Measurements from ENCODE around the gene BUD23. TPM values are rescaled to one million over a fixed set of nuclear protein-coding genes. Genes with fewer than 3 reads are reported as not detected.

Gene BUD23
- total and polyA plus RNA-seq, 8 donors = 17.4 to 71.9 (median 44.2) TPM

DNA sequence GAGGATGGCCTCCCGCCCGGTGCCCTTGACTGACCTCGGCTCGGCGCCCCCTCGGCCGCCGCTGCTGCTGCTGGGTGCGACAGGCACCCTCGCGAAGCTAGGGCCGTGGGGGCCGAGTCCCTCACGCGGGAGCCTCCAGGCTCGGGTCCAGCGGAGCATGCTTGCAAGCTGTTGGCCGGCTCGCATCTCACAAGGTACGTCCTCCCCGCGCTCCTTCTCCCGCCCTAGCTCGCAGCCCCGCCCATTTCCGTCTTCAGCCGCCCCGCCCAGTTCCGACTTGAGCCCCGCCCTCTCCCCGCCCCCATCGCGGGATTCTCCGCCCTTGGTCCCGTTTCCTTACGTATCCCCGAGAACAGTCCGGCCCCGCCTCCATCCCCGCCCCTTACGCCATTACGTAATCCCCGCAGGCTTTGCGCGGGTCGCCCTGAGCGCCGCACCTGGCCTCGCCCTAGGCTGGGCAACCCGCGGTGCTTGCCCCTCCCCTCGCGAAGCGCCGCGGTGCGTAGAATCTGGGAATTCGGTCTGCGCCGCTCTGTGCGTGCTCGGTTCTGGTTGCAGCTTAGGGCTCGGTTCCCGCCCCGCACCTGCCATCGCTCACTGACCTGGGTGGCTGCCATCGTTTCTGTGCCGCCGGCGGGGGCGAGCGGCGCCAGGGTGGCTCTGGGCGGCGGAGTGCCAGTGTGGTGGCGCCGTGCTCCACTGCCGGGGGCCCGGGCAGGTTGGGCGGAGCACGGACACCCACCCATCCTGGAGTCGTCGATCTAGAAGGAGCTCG is 55.4 kb downstream of the BUD23 start, which contains the start of gene ABHD11:
ABHD11 (minus strand) TSS at position 191 of the 775 bp plus-strand sequence; CDS start at position 159, 32 bp downstream.
- H3K4me1 ChIP-seq = peaks cover 19 to 50% (median 40%) of the 10 kb centered on the region in 4 donors
- DNase-seq = peak; percentile 98 to 99
- H3K36me3 ChIP-seq = peaks cover 4 to 26% (median 22%) of the 10 kb centered on the region in 4 donors
- TF ChIP-seq EP300 (IDR thresholded peaks at IDR 0.05) = no peak
- peak; percentile 89 to 99 (median 98) for TF ChIP-seq POLR2AphosphoS5 (IDR thresholded peaks at IDR 0.05)
- TF ChIP-seq POLR2A (IDR thresholded peaks at IDR 0.05) = peak in 2 of 4 donors; percentile 73 to 94
- H3K9me3 ChIP-seq = no peaks in the 10 kb centered on the region
- peak within 1 kb of the TSS; percentile 81 to 92 (median 81) for H3K4me3 ChIP-seq
- H3K27ac ChIP-seq = peak within 1 kb of the TSS; percentile 92 to 97 (median 94)
- intact Hi-C loops (cut with DNase I; ENCODE audit: low total_unique reads) = no loop called here
- WGBS, 5 donors = 0 to 1% (median 1%) methylated on average over 19 to 83 of the region's 84 CpGs
- H3K27me3 ChIP-seq = no peaks in the 10 kb centered on the region

DNA sequence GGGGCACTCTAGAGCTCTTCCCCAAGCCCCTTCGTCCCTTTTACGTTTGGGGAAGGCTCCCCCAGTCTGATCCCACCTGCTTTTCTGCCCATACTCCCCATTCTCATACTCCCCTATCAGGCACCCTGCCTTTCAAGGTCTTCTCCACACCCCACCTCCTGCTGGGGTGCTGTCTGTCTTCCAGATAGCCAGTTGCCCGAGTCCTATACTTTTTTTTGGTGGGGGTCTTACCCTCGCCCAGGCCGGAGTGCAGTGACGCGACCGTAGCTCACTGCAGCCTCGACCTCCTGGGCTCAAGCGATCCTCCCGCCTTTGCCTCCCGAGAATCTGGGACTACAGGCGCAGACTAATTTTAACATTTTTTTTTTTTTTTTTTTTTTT is 56.0 kb downstream of the BUD23 start:
- H3K4me1 ChIP-seq = peaks cover 19 to 50% (median 40%) of the 10 kb centered on the region in 4 donors
- intact Hi-C loops (cut with DNase I; ENCODE audit: low total_unique reads) = no loop called here
- DNase-seq = no peak
- WGBS, 5 donors = 44 to 63% (median 51%) methylated on average over 11 to 13 of the region's 13 CpGs
- H3K4me3 ChIP-seq = peak overlapping the region; percentile 81 to 92 (median 81)
- peak overlapping the region; percentile 83 to 97 (median 94) for H3K27ac ChIP-seq
- peaks cover 4 to 26% (median 22%) of the 10 kb centered on the region in 4 donors for H3K36me3 ChIP-seq
- no peak for TF ChIP-seq POLR2AphosphoS5 (IDR thresholded peaks at IDR 0.05)
- no peak for TF ChIP-seq POLR2A (IDR thresholded peaks at IDR 0.05)
- no peak for TF ChIP-seq EP300 (IDR thresholded peaks at IDR 0.05)
- TF ChIP-seq, protein P1, sequence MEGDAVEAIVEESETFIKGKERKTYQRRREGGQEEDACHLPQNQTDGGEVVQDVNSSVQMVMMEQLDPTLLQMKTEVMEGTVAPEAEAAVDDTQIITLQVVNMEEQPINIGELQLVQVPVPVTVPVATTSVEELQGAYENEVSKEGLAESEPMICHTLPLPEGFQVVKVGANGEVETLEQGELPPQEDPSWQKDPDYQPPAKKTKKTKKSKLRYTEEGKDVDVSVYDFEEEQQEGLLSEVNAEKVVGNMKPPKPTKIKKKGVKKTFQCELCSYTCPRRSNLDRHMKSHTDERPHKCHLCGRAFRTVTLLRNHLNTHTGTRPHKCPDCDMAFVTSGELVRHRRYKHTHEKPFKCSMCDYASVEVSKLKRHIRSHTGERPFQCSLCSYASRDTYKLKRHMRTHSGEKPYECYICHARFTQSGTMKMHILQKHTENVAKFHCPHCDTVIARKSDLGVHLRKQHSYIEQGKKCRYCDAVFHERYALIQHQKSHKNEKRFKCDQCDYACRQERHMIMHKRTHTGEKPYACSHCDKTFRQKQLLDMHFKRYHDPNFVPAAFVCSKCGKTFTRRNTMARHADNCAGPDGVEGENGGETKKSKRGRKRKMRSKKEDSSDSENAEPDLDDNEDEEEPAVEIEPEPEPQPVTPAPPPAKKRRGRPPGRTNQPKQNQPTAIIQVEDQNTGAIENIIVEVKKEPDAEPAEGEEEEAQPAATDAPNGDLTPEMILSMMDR (IDR thresholded peaks at IDR 0.05) = no peak
- H3K27me3 ChIP-seq = no peaks in the 10 kb centered on the region
- H3K9me3 ChIP-seq = no peaks in the 10 kb centered on the region

DNA sequence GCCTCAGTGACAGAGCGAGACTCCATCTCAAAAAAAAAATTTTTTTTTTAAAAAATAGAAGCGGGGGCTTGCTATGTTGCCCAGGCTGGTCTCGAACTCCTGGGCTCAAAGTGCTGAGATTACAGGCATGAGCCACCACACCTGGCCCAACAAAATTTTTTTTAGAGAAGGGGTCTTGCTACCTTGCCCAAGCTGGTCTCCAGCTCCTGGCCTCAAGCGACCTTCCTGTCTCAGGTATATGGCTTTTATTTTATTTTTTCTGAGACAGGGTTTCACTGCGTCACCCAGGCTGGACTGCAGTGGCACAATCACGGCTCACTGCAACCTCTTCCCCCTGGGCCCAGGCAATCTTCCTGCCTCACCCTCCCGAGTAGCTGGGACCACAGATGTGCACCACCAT is 56.8 kb downstream of the BUD23 start:
- no peaks in the 10 kb centered on the region for H3K27me3 ChIP-seq
- TF ChIP-seq POLR2AphosphoS5 (IDR thresholded peaks at IDR 0.05) (no peak), EP300 (IDR thresholded peaks at IDR 0.05) (no peak), POLR2A (IDR thresholded peaks at IDR 0.05) (no peak)
- TF ChIP-seq, protein P1 (IDR thresholded peaks at IDR 0.05) = no peak
- DNase-seq = no peak
- H3K36me3 ChIP-seq = peaks cover 4 to 26% (median 22%) of the 10 kb centered on the region in 4 donors
- H3K9me3 ChIP-seq = no peaks in the 10 kb centered on the region
- intact Hi-C loops (cut with DNase I; ENCODE audit: low total_unique reads) = no loop called here
- H3K4me3 ChIP-seq = no peak overlapping the region
- peak overlapping the region in 4 of 5 donors; percentile 39 to 97 (median 94) for H3K27ac ChIP-seq
- WGBS, 5 donors = 84 to 94% (median 91%) methylated on average over 7 of the region's 7 CpGs
- peaks cover 19 to 46% (median 40%) of the 10 kb centered on the region in 4 donors for H3K4me1 ChIP-seq

DNA sequence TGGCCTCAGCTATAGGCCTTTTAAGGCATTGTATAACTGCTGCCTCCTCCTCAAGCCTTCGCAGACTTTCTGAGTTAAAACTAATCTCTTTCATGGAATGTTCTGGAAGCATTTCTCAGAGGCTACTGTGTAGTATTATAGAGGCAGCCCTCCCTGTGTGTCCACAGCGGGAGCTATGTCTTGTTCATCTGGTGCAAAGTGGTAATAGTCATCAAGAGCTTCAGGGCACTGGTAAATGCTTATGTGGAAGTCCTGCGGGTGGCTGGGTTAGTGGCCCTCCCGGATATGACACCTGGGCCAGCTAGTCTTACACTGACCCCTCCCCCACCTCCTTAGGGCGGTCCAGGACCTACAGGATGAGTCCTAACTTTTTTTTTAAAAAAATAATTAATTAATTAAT is 57.4 kb downstream of the BUD23 start:
- TF ChIP-seq POLR2A (IDR thresholded peaks at IDR 0.05) (no peak), POLR2AphosphoS5 (IDR thresholded peaks at IDR 0.05) (no peak), EP300 (IDR thresholded peaks at IDR 0.05) (no peak)
- TF ChIP-seq, protein P1 (IDR thresholded peaks at IDR 0.05) = no peak
- peak overlapping the region in 4 of 5 donors; percentile 15 to 97 (median 66) for H3K27ac ChIP-seq
- H3K4me1 ChIP-seq = peaks cover 19 to 45% (median 39%) of the 10 kb centered on the region in 4 donors
- H3K27me3 ChIP-seq = no peaks in the 10 kb centered on the region
- H3K9me3 ChIP-seq = no peaks in the 10 kb centered on the region
- peak in 1 of 2 donors; percentile 56 for DNase-seq
- intact Hi-C loops (cut with DNase I; ENCODE audit: low total_unique reads) = no loop called here
- H3K4me3 ChIP-seq = no peak overlapping the region
- H3K36me3 ChIP-seq = peaks cover 3 to 20% (median 18%) of the 10 kb centered on the region in 4 donors
- 75 to 96% (median 83%) methylated on average over 5 of the region's 5 CpGs for WGBS, 5 donors

Data from stomach (tissue), 9 donors.